ENCODE measurements around the gene EEF2. TPM values are rescaled to one million over a fixed set of nuclear protein-coding genes. Genes with fewer than 3 reads are reported as not detected.

The EEF2 gene
- total and polyA plus RNA-seq, 2 donors (not counting 3 experiments of a cell fraction or from before 2014, with no cell fraction given) = 1,496 to 2,318 TPM

DNA sequence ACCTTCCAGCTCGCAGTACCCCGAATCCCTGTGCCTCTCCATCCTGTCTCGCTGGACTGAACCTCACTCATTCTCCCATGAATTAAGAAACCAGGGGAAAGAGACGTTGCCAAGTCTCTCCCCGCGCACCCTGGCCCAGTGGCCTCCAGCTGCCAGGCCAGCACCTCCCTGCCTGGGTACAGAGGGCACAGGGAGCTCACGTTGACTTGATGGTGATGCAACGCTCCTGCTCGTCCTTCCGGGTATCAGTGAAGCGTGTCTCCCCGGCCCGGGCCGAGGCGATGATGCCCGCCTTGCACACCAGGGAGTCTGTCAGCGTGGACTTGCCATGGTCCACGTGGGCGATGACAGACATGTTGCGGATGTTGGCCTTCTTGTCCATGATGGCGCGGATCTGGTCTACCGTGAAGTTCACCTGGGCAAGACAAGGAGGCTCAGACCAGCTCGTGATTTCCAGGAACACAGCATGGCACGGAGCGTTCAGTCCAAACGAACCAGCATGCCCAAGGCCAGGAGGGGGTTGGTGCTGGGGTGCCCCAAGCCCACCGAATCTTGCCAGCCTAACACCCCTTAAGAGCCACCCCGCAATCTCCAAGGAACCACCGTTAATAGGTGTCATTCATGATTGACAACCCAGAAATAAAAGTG lies 1.2 kb downstream of the EEF2 start:
- FAIRE-seq (peak; percentile 62), DNase-seq (ENCODE audit: low read depth, low spot score) (peak; percentile 34)
- dilution Hi-C loops (cut with MboI; ENCODE audit: extremely low pct_ligation_motif_present, low sequenced_read_pairs) = no loop called here
- H3K4me2 ChIP-seq (ENCODE audit: insufficient read depth, low read length) = peak overlapping the region; percentile 65
- H3K4me3 ChIP-seq (replicated peaks in 1 of 3; ENCODE audit: insufficient read depth in 1 of 3, low read depth in 1 of 3, low read length in 3 of 3) = peak overlapping the region; percentile 63 to 98 (median 97)
- no peaks in the 10 kb centered on the region for H3K9me3 ChIP-seq (replicated peaks; ENCODE audit: control insufficient read depth, insufficient read depth, low read length)
- H4K20me1 ChIP-seq (replicated peaks; ENCODE audit: control insufficient read depth, extremely low read depth, insufficient read depth, low read length) = no peaks in the 10 kb centered on the region
- peaks cover 31% of the 10 kb centered on the region for H3K4me1 ChIP-seq (ENCODE audit: control insufficient read depth, extremely low read depth, insufficient read depth, low read length)
- ChIA-PET POLR2A (interaction anchor here (5.3 kb wide), 1 partner anchor 14 kb away, joined by 82 read pairs; the partner anchor contains the start of gene DAPK3), CTCF (interaction anchor here (2.1 kb wide), 1 partner anchor 13 kb away, joined by 4 read pairs; the partner anchor contains the start of gene DAPK3)
- TF ChIP-seq, protein P1, sequence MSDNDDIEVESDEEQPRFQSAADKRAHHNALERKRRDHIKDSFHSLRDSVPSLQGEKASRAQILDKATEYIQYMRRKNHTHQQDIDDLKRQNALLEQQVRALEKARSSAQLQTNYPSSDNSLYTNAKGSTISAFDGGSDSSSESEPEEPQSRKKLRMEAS (IDR thresholded peaks at IDR 0.05; ENCODE audit: insufficient read depth, insufficient read length) = peak; percentile 83
- TF ChIP-seq GATA2 (IDR thresholded peaks at IDR 0.05; ENCODE audit: insufficient read depth, insufficient read length, low read depth, low read length) (no peak), EZH2 (IDR thresholded peaks at IDR 0.05; ENCODE audit: borderline replicate concordance, low read depth, low read length, severe bottlenecking) (no peak), MYC (IDR thresholded peaks at IDR 0.05; ENCODE audit: low read depth, low read length) (no peak), POLR2AphosphoS5 (IDR thresholded peaks at IDR 0.05; ENCODE audit: insufficient read depth, low read depth, low read length) (peak; percentile 10)
- TF ChIP-seq, protein P2, sequence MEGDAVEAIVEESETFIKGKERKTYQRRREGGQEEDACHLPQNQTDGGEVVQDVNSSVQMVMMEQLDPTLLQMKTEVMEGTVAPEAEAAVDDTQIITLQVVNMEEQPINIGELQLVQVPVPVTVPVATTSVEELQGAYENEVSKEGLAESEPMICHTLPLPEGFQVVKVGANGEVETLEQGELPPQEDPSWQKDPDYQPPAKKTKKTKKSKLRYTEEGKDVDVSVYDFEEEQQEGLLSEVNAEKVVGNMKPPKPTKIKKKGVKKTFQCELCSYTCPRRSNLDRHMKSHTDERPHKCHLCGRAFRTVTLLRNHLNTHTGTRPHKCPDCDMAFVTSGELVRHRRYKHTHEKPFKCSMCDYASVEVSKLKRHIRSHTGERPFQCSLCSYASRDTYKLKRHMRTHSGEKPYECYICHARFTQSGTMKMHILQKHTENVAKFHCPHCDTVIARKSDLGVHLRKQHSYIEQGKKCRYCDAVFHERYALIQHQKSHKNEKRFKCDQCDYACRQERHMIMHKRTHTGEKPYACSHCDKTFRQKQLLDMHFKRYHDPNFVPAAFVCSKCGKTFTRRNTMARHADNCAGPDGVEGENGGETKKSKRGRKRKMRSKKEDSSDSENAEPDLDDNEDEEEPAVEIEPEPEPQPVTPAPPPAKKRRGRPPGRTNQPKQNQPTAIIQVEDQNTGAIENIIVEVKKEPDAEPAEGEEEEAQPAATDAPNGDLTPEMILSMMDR (IDR thresholded peaks at IDR 0.05; ENCODE audit: extremely low read depth in 1 of 2, insufficient read depth in 1 of 2, low read depth in 1 of 2, low read length in 2 of 2) = no peak
- peaks cover 38 to 50% of the 10 kb centered on the region in 2 experiments for H3K36me3 ChIP-seq (ENCODE audit: control insufficient read depth in 2 of 2, extremely low read depth in 1 of 2, insufficient read depth in 2 of 2, low read length in 2 of 2)
- H3K79me2 ChIP-seq (ENCODE audit: control insufficient read depth, insufficient read depth, low read length) = peaks cover 62% of the 10 kb centered on the region
- H3K9ac ChIP-seq (replicated peaks; ENCODE audit: extremely low read depth, insufficient read depth, low read length) = peak overlapping the region; percentile 99
- H2AFZ ChIP-seq (ENCODE audit: low read depth, low read length) = no peak overlapping the region
- intact Hi-C loops (cut with micrococcal nuclease) = no loop called here
- peak overlapping the region; percentile 90 for H3K27ac ChIP-seq (ENCODE audit: insufficient read depth, low read depth, low read length)
- no peaks in the 10 kb centered on the region for H3K9me1 ChIP-seq (replicated peaks; ENCODE audit: control insufficient read depth, extremely low read depth, insufficient read depth, low read length)
- H3K27me3 ChIP-seq (ENCODE audit: control insufficient read depth in 2 of 2, insufficient read depth in 2 of 2, low read length in 2 of 2) = no peaks in the 10 kb centered on the region
- no TSS peak for BruUV-seq (replicated peaks)
